GM12872 (cell line): Measurements from ENCODE around the gene ADSL.

ENCODE experiments used
- CTCF ChIP-seq: IDR thresholded peaks from 3 replicates; pipeline ENCODE4 v1.5.1; 2011; ENCODE audit warnings: low read depth, mild to moderate bottlenecking, low read length, moderate library complexity; ENCODE audit not compliant: insufficient read depth

ADSL gene

GRCh38 chr22:40322818-40323447, 23.4 kb upstream of the ADSL start:
- no peak for TF ChIP-seq CTCF

GRCh38 chr22:40323681-40324171, 22.6 kb upstream of the ADSL start:
- no peak for TF ChIP-seq CTCF

- no peak for TF ChIP-seq CTCF
These were observed 21.6 kb upstream of the ADSL start for GRCh38 chr22:40324468-40325305.

- TF ChIP-seq CTCF, result no peak
These were observed 21.0 kb upstream of the ADSL start for GRCh38 chr22:40325315-40325714.

GRCh38 chr22:40326905-40327735, 19.2 kb upstream of the ADSL start:
- TF ChIP-seq CTCF, result no peak

- no peak for TF ChIP-seq CTCF
These were observed 17.5 kb upstream of the ADSL start for GRCh38 chr22:40328546-40329456.
